GM19328 (cell line): ENCODE measurements around the gene TAOK1.

ENCODE experiments used
- ATAC-seq: cut with Tn5 transposase; IDR thresholded peaks from one replicate; pipeline ENCODE4 v1.9.1; 2021; ENCODE audit warnings: mild to moderate bottlenecking, moderate library complexity; ENCODE audit not compliant: unreplicated experiment

The TAOK1 gene

DNA sequence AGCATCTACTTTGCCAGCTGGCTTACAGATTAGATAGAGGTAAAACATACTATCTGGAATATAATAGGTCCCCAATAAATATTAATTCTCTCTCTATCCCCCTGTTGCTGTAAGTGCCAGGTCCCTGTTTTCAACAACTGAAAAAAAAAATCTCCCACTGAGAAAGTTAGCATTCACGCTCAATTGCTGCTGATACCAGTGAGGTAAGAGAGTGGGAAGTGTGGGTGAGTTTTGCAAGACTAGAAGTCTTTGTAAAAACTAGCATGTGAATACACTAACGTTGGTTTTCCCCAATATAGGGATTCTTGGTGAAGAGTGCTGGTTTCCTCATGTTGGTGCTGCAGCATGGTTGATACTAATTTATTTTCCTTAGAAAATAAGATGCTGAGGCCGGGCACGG lies 11.7 kb upstream of the TAOK1 start:
- no peak for ATAC-seq

- no peak for ATAC-seq
These were observed 10.8 kb upstream of the TAOK1 start for GRCh38 chr17:29379084-29379991.

- ATAC-seq: no peak
These were observed 6.5 kb upstream of the TAOK1 start for GRCh38 chr17:29383686-29384085.

- ATAC-seq: no peak
These were observed 5.3 kb upstream of the TAOK1 start for GRCh38 chr17:29384901-29385300.

DNA sequence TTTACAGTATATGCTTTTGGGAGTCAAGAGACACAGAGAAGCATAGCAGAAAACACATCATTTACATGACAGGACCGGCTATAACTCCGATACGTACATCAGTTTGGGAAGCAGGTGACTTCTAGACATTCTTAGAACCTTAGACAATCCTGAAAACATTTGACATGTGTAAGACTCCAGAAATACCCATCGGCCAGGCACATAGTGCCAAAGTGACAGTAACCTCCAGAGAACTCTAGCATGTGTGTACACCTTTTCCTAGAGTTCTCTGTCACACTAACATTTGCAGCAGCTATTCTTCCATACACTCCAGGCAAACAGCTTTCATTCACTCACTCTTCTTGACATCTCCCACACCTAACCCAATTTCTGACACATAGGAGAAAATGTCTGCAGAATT lies 3.4 kb upstream of the TAOK1 start:
- ATAC-seq: no peak

DNA sequence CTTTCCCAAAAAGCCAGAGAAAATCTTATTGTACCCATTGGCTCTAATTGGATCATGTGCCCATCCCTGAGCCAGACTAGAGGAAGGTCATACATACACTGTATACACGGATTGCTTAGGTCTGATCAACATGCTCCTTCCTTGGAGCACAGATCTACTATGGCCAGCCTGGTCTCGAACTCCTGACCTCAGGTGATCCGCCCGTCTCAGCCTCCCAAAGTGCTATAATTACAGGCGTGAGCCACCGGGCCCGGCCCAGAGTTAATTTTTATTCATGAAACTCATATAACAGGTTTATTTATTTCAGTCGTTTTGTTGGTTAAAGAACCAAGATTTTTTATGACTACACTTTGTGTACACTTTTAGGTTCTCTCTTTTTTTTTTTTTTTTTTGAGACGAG lies 1.2 kb upstream of the TAOK1 start:
- ATAC-seq: no peak

DNA sequence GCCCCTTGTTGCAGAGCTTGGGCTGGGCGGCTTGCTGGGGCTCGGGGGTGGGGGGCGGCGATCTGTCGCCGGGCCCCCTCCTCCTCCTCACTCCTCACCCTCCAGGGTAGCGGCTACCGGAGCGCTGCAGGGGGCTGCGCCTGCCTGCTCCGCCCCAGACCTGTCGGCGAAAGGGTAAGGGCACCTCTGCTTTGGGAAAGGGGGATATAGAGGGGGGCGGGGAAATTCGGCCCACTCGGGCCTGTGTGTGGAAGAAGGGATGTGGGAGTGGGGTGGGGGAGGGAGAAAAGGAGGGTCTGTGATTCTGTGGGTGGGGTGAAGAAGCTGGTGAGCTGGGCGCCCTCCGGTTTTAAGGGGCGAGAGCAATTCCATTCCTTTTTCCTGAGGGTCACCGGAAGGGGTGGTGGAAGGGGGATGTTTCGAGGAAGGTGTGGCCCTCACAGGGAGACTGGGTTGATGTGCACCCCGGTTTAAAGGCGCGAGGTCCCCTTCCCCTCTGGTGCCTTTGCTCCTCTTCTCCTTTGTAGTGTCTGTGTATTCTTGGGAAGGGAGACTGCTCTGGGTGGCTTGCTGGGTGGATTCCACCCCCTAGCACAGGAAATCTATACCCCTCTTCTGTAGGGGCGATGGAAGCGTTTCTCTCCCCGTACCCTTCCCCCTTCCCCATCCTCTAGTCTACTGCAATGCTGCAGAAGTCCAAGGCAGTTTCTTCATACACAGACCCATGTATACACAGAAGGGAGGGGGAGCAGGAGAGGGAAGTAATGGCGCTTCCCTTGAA lies 878 bp downstream of the TAOK1 start:
- no peak for ATAC-seq

GRCh38 chr17:29393436-29393835 lies 3.3 kb downstream of the TAOK1 start:
- no peak for ATAC-seq

- no peak for ATAC-seq
These were observed 4.6 kb downstream of the TAOK1 start for GRCh38 chr17:29394761-29395160.

- ATAC-seq: no peak
These were observed 5.9 kb downstream of the TAOK1 start for GRCh38 chr17:29396066-29396465.

GRCh38 chr17:29399634-29400033 lies 9.5 kb downstream of the TAOK1 start:
- no peak for ATAC-seq

DNA sequence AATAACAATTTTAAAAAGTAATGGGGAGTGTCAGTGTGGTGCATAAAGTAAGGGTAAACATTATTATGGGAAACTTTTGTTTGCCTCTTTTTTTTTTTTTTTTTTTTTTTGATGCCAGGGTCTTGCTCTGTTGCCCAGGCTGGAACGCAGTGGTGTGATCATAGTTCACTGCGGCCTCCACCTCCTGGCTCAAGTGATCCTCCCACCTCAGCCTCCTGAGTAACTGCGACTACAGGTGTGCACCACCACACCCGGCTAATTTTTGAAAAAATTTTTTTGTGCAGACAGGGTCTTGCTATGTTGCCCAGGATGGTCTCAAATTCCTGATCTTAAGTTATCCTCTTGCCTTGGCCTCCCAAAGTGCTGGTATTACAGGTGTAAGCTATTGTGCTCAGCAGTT lies 10.7 kb downstream of the TAOK1 start:
- no peak for ATAC-seq

GRCh38 chr17:29401258-29401657 lies 11.1 kb downstream of the TAOK1 start:
- no peak for ATAC-seq

DNA sequence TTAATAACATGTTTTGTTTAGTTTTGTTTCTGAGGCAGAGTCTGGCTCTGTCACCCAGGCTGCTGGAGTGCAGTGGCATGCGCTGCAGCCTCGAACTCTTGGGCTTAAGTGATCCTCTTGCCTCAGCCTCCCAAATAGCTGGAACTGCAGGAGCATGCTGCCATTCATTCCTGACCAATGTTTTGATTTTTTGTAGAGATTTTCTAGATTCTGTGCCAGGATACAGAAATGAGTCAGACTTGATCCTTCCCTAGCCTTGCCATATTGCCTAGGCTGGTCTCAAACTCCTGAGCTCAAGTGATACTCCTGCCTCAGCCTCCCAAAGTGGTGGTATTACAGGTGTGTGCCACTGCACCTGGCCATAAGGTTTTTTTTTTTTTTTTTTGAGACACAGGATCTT lies 17.7 kb downstream of the TAOK1 start:
- ATAC-seq: no peak

DNA sequence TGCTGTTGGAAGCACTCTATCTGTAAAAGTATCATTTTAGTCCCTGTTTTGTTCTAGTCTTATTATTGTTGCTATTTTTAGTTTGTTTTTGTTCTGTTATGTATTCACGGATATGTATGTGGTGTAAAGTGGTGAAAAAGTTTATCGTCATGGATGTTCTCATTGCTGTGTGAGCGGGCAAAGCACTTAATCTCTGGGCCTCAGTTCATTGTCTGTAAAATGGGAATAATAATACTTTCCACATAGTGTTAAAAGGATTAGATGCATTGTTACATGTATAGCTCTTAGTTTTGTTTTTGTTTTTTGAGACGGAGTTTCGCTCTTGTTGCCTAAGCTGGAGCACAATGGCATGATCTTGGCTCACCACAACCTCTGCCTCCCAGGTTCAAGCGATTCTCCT lies 19.8 kb downstream of the TAOK1 start:
- no peak for ATAC-seq

- no peak for ATAC-seq
These were observed 22.8 kb downstream of the TAOK1 start for GRCh38 chr17:29412780-29413565.

DNA sequence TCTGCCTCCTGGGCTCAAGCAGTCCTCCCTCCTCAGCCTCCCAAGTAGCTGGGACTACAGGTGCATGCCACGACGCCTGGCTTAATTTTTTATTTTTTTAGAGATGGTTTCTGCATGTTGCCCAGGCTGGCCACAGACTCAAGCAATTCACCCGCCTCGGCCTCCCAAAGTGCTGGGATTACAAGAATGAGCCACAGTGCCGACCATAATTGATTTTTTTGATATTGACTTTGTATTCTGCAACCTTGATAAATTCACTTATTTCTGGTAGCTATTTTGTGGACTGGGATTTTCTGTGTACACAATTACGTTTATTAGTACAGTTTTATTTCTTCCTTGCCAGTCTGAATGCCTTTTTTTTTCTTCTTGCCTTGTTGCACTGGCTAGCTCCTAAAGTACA lies 30.0 kb downstream of the TAOK1 start:
- ATAC-seq: no peak

- no peak for ATAC-seq
These were observed 40.1 kb downstream of the TAOK1 start for GRCh38 chr17:29430275-29430674.

DNA sequence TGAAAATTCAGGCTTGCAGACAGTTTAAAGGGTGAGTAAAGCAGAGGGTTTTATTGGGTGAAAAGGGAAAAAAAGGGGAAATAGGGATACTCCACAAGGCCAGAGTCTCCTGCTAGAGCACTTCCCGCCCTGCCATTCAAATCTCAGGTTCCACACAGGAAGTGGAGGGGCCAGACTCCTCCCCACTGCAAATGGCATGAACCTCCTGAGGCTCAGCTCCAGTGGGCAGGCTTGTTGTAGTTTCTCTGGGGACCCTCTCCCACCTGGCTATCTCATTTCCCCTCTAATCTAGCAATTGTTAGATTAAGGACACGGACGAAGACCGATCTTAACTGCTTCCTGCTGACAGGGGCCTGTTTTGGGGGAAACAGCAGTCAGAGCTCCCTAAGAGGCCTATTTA lies 43.4 kb downstream of the TAOK1 start:
- ATAC-seq: no peak

GRCh38 chr17:29434550-29434949 lies 44.4 kb downstream of the TAOK1 start:
- ATAC-seq: no peak

- no peak for ATAC-seq
These were observed 52.3 kb downstream of the TAOK1 start for GRCh38 chr17:29442451-29442850.
